Measurements from ENCODE around the gene ALDOA.

Gene ALDOA

GRCh38 chr16:30046178-30046577, 19.4 kb upstream of the ALDOA start:
- DNase-seq: no peak

GRCh38 chr16:30046588-30046987, 19.0 kb upstream of the ALDOA start:
- DNase-seq: no peak

GRCh38 chr16:30049871-30050270, 15.7 kb upstream of the ALDOA start:
- DNase-seq: no peak

GRCh38 chr16:30051518-30051917, 14.0 kb upstream of the ALDOA start:
- DNase-seq: no peak

GRCh38 chr16:30052671-30053372, 12.7 kb upstream of the ALDOA start:
- DNase-seq: peak; percentile 96

- DNase-seq: peak; percentile 16
Observed at GRCh38 chr16:30053376-30054015, 12.1 kb upstream of the ALDOA start.

GRCh38 chr16:30054451-30054850, 11.1 kb upstream of the ALDOA start:
- no peak for DNase-seq

GRCh38 chr16:30054959-30055553, 10.5 kb upstream of the ALDOA start:
- peak; percentile 74 for DNase-seq

GRCh38 chr16:30060346-30060745, 5.2 kb upstream of the ALDOA start:
- DNase-seq: no peak

- DNase-seq: no peak
Observed at GRCh38 chr16:30060836-30061554, 4.6 kb upstream of the ALDOA start.

- DNase-seq: no peak
Observed at GRCh38 chr16:30063278-30063892, 2.2 kb upstream of the ALDOA start.

- DNase-seq: peak; percentile 86
Observed at GRCh38 chr16:30063893-30064728, 1.4 kb upstream of the ALDOA start.

GRCh38 chr16:30064729-30065101, 845 bp upstream of the ALDOA start:
- no peak for DNase-seq

- peak; percentile 59 for DNase-seq
Observed at GRCh38 chr16:30065943-30066760, 592 bp downstream of the ALDOA start.

- no peak for DNase-seq
Observed at GRCh38 chr16:30066761-30067583, 1.4 kb downstream of the ALDOA start.

GRCh38 chr16:30067584-30067916, 2.0 kb downstream of the ALDOA start:
- no peak for DNase-seq

GRCh38 chr16:30068333-30068732, 2.8 kb downstream of the ALDOA start:
- no peak for DNase-seq

- DNase-seq: peak; percentile 65
Observed at GRCh38 chr16:30068750-30069610, 3.4 kb downstream of the ALDOA start.

- DNase-seq: no peak
Observed at GRCh38 chr16:30069611-30070462, 4.3 kb downstream of the ALDOA start.

Data from stimulated activated CD4-positive, alpha-beta T cell treated with anti-CD3 and anti-CD28 coated beads, Interleukin-15, amount 100 ng/mL, for 24 hours (primary cell).